K562 (cell line): ENCODE measurements around the gene MRPL11. TPM values are rescaled to one million over a fixed set of nuclear protein-coding genes. Genes with fewer than 3 reads are reported as not detected.

ENCODE experiments used
- BRF1 ChIP-seq: IDR thresholded peaks from 3 replicates; pipeline ENCODE4 v1.6.1; 2011; ENCODE audit warnings: borderline replicate concordance, mild to moderate bottlenecking; ENCODE audit not compliant: insufficient read length; ENCODE audit errors: extremely low read depth
- CBFA2T2 ChIP-seq: fragments of 450-650 bp; conservative IDR thresholded peaks from 2 replicates; pipeline ENCODE4 v1.6.1; 2017; ENCODE audit warnings: mild to moderate bottlenecking
- CBFB ChIP-seq: sonication (generic); formaldehyde crosslinking; IDR thresholded peaks from 2 replicates; pipeline ENCODE4 v1.4.0; 2020; ENCODE audit warnings: mild to moderate bottlenecking, missing genetic modification reagents
- DMBX1 ChIP-seq: fragments of 250-450 bp; sonication (Bioruptor Pico); IDR thresholded peaks from 2 replicates; pipeline ENCODE4 v1.8.0; 2022; ENCODE audit warnings: inconsistent platforms, mild to moderate bottlenecking, moderate library complexity, borderline replicate concordance
- ETS2 ChIP-seq: IDR thresholded peaks from 2 replicates; pipeline ENCODE4 v1.6.1; 2016; ENCODE audit warnings: borderline replicate concordance, missing genetic modification characterization, mild to moderate bottlenecking, moderate library complexity, missing compliant biosample characterization; ENCODE audit not compliant: poor library complexity, severe bottlenecking
- FOS ChIP-seq: IDR thresholded peaks from 3 replicates; pipeline ENCODE4 v1.6.1; 2011; ENCODE audit not compliant: insufficient read length; ENCODE audit errors: extremely low read depth
- FOXJ2 ChIP-seq: fragments of 200-800 bp; sonication (Bioruptor generic); IDR thresholded peaks from 2 replicates; pipeline ENCODE4 v1.6.1; 2016; ENCODE audit warnings: missing genetic modification characterization, missing compliant biosample characterization
- MCM3 ChIP-seq: fragments of 450-650 bp; IDR thresholded peaks from 2 replicates; pipeline ENCODE4 v1.6.1; 2016
- MTF1 ChIP-seq: fragments of 250-450 bp; sonication (Bioruptor Pico); IDR thresholded peaks from 2 replicates; pipeline ENCODE4 v1.9.0; 2021; ENCODE audit warnings: moderate library complexity, mild to moderate bottlenecking, inconsistent platforms, borderline replicate concordance
- MXI1 ChIP-seq: IDR thresholded peaks from 2 replicates; pipeline ENCODE4 v1.6.1; 2011; ENCODE audit warnings: low read depth, mild to moderate bottlenecking, improper control_type of control experiment, low read length
- MYBL2 ChIP-seq, 2 experiments: fragments of 450-650 bp in 1 of 2; sonication (generic) in 1 of 2; formaldehyde crosslinking in 1 of 2; IDR thresholded peaks; 2 replicates each; pipeline versions ENCODE4 v1.6.1 to v1.8.1; 2017 to 2022; ENCODE audit warnings: borderline replicate concordance in 1 of 2, inconsistent platforms in 1 of 2, low read depth in 1 of 2, mild to moderate bottlenecking in 1 of 2, missing genetic modification reagents in 1 of 2, moderate library complexity in 1 of 2
- NUFIP1 ChIP-seq: fragments of 450-650 bp; IDR thresholded peaks from 2 replicates; pipeline ENCODE4 v1.6.1; 2018; ENCODE audit not compliant: partially characterized antibody
- RBFOX2 ChIP-seq: fragments of 200-400 bp; formaldehyde crosslinking; IDR thresholded peaks from 2 replicates; pipeline ENCODE4 v1.6.1; 2017; ENCODE audit warnings: low read depth, mild to moderate bottlenecking, low read length, moderate library complexity
- SMAD3 ChIP-seq: fragments of 450-650 bp; formaldehyde crosslinking; conservative IDR thresholded peaks from 2 replicates; pipeline ENCODE4 v1.4.0; 2020; ENCODE audit warnings: mild to moderate bottlenecking
- SMAD4 ChIP-seq: fragments of 250-450 bp; sonication (Bioruptor Pico); conservative IDR thresholded peaks from 2 replicates; pipeline ENCODE4 v1.8.0; 2021; ENCODE audit warnings: inconsistent platforms, mild to moderate bottlenecking, moderate library complexity
- SMC3 ChIP-seq: conservative IDR thresholded peaks from 2 replicates; pipeline ENCODE4 v1.6.1; 2011; ENCODE audit warnings: low read depth, low read length, improper control_type of control experiment; ENCODE audit not compliant: insufficient read depth
- TCF3 ChIP-seq: sonication (generic); formaldehyde crosslinking; IDR thresholded peaks from 2 replicates; pipeline ENCODE4 v1.4.0; 2020; ENCODE audit warnings: mild to moderate bottlenecking, missing genetic modification reagents
- TGIF2 ChIP-seq: sonication (generic); formaldehyde crosslinking; IDR thresholded peaks from 2 replicates; pipeline ENCODE4 v1.8.1; 2022; ENCODE audit warnings: mild to moderate bottlenecking, missing genetic modification reagents, moderate library complexity
- YBX1 ChIP-seq: fragments of 450-650 bp; IDR thresholded peaks from 2 replicates; pipeline ENCODE4 v1.7.1; 2016; ENCODE audit warnings: mild to moderate bottlenecking
- ZBTB1 ChIP-seq: sonication (generic); formaldehyde crosslinking; IDR thresholded peaks from 2 replicates; pipeline ENCODE4 v1.8.1; 2023; ENCODE audit warnings: missing genetic modification reagents, low read depth, mild to moderate bottlenecking, borderline replicate concordance
- ZNF146 ChIP-seq: IDR thresholded peaks from one replicate; pipeline ENCODE4 v1.6.1; 2018; ENCODE audit warnings: missing compliant biosample characterization; ENCODE audit not compliant: unreplicated experiment
- ZNF197 ChIP-seq: fragments of 200-800 bp; sonication (Bioruptor generic); IDR thresholded peaks from 2 replicates; pipeline ENCODE4 v1.6.1; 2016; ENCODE audit warnings: low read depth, missing genetic modification characterization, missing compliant biosample characterization
- ZNF282 ChIP-seq: sonication (generic); formaldehyde crosslinking; IDR thresholded peaks from 2 replicates; pipeline ENCODE4 v1.8.1; 2023; ENCODE audit warnings: missing genetic modification reagents
- ZNF75A ChIP-seq: fragments of 450-650 bp; formaldehyde crosslinking; IDR thresholded peaks from 2 replicates; pipeline ENCODE4 v1.4.0; 2020; ENCODE audit warnings: mild to moderate bottlenecking
- polyA plus RNA-seq, 8 experiments: library from polyadenylated mRNA; depleted of rRNA in 4 of 8; stranded (reverse) in 5 of 8; unstranded in 3 of 8; fragments of >200 nt; fragmentation: Nextera tagmentation in 2 of 8; fragmentation: Illumina TruSeq in 1 of 8; extraction: Ambion mirVana in 2 of 8; extraction: Trizol in 1 of 8; gene quantifications; 2 replicates each; pipeline versions ENCODE4 v1.2.1 to v1.2.3, GENCODE V29; 2011 to 2014; ENCODE audit warnings: inconsistent platforms in 1 of 8, missing spikeins in 1 of 8
- total RNA-seq, 7 experiments: library from RNA; depleted of rRNA in 6 of 7; stranded (reverse); fragments of >200 nt in 6 of 7; fragmentation: Illumina TruSeq in 2 of 7; extraction: Trizol in 2 of 7; gene quantifications; 2 replicates each; pipeline versions ENCODE4 v1.2.1 to v1.2.3, GENCODE V29; 2011 to 2021; ENCODE audit warnings: low replicate concordance in 1 of 7
- TF ChIP-seq, protein P1 (sequence below): fragments of 250-450 bp; sonication (Bioruptor Pico); IDR thresholded peaks from 2 replicates; pipeline ENCODE4 v1.8.0; 2022; ENCODE audit warnings: moderate library complexity, mild to moderate bottlenecking, inconsistent platforms
- TF ChIP-seq, protein P2 (sequence below), 3 experiments: IDR thresholded peaks in 2 of 3; conservative IDR thresholded peaks in 1 of 3; 2 replicates each; pipeline ENCODE4 v1.5.1; 2011 to 2012; ENCODE audit warnings: low read length in 3 of 3, mild to moderate bottlenecking in 3 of 3, control low read depth in 2 of 3, improper control_type of control experiment in 1 of 3, inconsistent platforms in 1 of 3, low read depth in 1 of 3, mixed read lengths in 1 of 3, moderate library complexity in 1 of 3; ENCODE audit not compliant: insufficient read depth in 2 of 3

MRPL11 gene
- total and polyA plus RNA-seq, 9 of the 15 experiments (the other 6 are each of a cell fraction or from before 2014, with no cell fraction given) = 33.0 to 173 (median 91.9) TPM

DNA sequence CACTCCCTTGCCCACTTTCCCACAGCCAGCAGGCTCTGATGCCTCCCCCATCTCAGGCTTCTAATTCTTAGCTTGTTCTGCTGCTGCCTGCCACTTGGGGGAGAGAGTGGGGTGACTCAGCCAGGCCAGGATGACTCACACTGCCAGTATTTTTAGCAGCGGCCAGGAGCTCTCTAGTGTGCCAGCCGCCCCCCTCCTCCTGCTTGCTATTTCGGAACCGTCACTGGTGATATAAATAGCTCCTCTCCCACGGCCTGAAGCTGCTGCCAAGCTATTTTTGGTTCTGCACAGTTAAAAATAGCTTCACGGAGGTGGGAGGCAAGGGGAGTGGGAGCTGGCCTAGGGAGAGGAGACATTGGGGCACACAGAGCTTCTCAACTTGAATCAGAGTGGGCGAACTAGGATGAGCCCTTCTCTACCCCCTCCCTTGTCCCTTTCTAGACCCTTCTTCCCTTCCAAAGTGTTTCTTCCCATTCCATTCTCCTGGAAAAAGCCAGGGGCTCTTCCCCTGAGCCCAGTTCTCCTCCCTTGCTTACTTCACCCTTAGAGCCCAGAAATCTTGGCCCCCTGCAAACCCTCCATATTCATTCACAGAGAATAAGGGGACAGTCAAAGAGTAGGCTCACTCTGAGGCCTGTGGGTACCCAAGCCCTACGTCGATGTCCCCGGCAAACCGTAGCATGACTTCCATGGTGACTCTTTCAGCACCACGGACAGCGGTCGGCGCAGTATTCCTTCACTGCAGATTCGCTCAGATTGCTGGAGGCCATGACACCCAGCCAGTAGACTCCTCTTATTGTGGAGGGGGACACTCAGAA is 20.3 kb downstream of the MRPL11 start (continued):
- no peak for TF ChIP-seq YBX1
- peak; percentile 35; the same call in 1 of the 2 replicates for TF ChIP-seq SMC3
- TF ChIP-seq, protein P1, sequence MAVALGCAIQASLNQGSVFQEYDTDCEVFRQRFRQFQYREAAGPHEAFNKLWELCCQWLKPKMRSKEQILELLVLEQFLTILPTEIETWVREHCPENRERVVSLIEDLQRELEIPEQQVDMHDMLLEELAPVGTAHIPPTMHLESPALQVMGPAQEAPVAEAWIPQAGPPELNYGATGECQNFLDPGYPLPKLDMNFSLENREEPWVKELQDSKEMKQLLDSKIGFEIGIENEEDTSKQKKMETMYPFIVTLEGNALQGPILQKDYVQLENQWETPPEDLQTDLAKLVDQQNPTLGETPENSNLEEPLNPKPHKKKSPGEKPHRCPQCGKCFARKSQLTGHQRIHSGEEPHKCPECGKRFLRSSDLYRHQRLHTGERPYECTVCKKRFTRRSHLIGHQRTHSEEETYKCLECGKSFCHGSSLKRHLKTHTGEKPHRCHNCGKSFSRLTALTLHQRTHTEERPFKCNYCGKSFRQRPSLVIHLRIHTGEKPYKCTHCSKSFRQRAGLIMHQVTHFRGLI (CRISPR knock-in tag) = no peak
- peak; percentile 33; the same call in 1 of the 2 replicates for TF ChIP-seq DMBX1 (CRISPR knock-in tag)
- TF ChIP-seq ZNF146 (CRISPR knock-in tag) = no peak
- no peak for TF ChIP-seq TCF3 (CRISPR knock-in tag)
- TF ChIP-seq MXI1 = no peak
- TF ChIP-seq BRF1 = no peak
- TF ChIP-seq ZNF75A (CRISPR knock-in tag) = no peak
- TF ChIP-seq FOS = no peak
- TF ChIP-seq, protein P2, sequence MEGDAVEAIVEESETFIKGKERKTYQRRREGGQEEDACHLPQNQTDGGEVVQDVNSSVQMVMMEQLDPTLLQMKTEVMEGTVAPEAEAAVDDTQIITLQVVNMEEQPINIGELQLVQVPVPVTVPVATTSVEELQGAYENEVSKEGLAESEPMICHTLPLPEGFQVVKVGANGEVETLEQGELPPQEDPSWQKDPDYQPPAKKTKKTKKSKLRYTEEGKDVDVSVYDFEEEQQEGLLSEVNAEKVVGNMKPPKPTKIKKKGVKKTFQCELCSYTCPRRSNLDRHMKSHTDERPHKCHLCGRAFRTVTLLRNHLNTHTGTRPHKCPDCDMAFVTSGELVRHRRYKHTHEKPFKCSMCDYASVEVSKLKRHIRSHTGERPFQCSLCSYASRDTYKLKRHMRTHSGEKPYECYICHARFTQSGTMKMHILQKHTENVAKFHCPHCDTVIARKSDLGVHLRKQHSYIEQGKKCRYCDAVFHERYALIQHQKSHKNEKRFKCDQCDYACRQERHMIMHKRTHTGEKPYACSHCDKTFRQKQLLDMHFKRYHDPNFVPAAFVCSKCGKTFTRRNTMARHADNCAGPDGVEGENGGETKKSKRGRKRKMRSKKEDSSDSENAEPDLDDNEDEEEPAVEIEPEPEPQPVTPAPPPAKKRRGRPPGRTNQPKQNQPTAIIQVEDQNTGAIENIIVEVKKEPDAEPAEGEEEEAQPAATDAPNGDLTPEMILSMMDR (IDR thresholded peaks at IDR 0.05 in 2 of 3, conservative IDR thresholded peaks at IDR 0.05 in 1 of 3; ENCODE audit: insufficient read depth in 2 of 3, low read depth in 1 of 3, low read length in 3 of 3) = peak; percentile 57 to 77 (median 62)
- peak; percentile 71; the same call in 1 of the 2 replicates for TF ChIP-seq SMAD4 (CRISPR knock-in tag)
- TF ChIP-seq RBFOX2 = no peak
- no peak for TF ChIP-seq ZNF282
- peak; percentile 66; the same call in 1 of the 2 replicates for TF ChIP-seq ZNF197 (CRISPR knock-in tag)
- TF ChIP-seq TGIF2 (CRISPR knock-in tag) = peak; percentile 78
- no peak for TF ChIP-seq ETS2 (tag)
- 0 out of 2 replicates have a peak, but pooled peaks have one; percentile 11 for TF ChIP-seq CBFA2T2
- no peak for TF ChIP-seq NUFIP1
- no peak for TF ChIP-seq SMAD3 (CRISPR knock-in tag)
- no peak for TF ChIP-seq MCM3
- no peak for TF ChIP-seq MYBL2 (IDR thresholded peaks at IDR 0.05; ENCODE audit: low read depth)
- TF ChIP-seq MYBL2 (CRISPR knock-in tag; IDR thresholded peaks at IDR 0.05; ENCODE audit: borderline replicate concordance) = no peak
- no peak for TF ChIP-seq CBFB (CRISPR knock-in tag)
- TF ChIP-seq MTF1 (CRISPR knock-in tag) = no peak
- TF ChIP-seq ZBTB1 (CRISPR knock-in tag) = peak; percentile 44; the same call in 1 of the 2 replicates
- TF ChIP-seq FOXJ2 (tag) = no peak
